ENCODE results near the gene SBNO2. TPM values are rescaled to one million over a fixed set of nuclear protein-coding genes. Genes with fewer than 3 reads are reported as not detected.

The SBNO2 gene
- total RNA-seq, 2 donors from 2014 or later: 55.4 to 182 TPM

DNA sequence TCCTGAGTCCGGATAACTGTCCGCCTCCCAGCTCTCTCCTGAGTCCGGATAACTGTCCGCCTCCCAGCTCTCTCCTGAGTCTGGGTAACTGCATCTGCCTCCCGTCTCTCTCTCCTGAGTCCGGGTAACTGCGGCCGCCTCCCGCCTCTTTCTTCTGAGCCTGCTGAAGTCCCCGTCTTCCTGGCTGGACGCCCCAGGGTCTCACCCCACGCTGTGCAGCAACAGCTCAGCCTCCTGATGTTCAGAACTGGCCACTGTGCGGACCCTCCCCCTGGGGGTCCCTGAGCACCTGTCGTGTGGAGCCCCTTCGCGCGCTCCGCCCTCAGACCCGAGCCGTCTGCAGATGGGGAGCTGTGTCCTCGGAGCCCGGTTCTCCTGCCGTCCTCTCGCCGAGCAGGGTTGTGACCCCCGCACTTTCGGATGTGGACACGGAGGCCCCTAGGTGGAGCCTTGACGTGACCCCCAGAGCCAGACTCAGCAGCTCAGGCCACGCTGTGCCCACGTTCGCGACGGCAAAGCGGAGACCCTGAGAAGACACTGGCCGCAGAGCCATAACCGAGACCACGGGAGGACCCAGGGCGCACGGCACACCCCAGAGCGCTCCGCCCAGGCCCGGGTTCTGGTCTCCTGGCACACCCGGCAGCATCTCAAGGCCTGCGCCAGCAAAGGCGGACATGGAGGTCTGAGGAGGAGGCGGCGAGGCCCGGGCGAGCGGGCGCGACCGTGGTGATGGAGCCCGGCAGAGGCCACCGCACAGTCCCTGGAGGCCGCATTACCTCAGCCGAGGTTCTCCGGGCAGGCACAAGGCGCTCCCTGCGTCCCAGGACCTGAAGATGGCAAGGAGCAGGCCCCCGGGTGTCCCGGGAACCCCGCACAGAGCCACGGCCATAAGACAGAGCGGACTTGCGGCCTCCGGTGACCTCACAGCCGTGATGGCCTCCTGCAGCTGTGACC is 15.9 kb downstream of the SBNO2 start:
- no peaks in the 10 kb centered on the region for H3K9me3 ChIP-seq
- peaks cover 25 to 36% of the 10 kb centered on the region in 2 donors for H3K4me1 ChIP-seq (ENCODE audit: control insufficient read depth in 1 of 2, low read depth in 2 of 2)
- DNase-seq (ENCODE audit: low spot score) (no peak), ATAC-seq (ENCODE audit: insufficient number of reproducible peaks, low FRiP score, low read depth) (no peak)
- TF ChIP-seq, protein P1, sequence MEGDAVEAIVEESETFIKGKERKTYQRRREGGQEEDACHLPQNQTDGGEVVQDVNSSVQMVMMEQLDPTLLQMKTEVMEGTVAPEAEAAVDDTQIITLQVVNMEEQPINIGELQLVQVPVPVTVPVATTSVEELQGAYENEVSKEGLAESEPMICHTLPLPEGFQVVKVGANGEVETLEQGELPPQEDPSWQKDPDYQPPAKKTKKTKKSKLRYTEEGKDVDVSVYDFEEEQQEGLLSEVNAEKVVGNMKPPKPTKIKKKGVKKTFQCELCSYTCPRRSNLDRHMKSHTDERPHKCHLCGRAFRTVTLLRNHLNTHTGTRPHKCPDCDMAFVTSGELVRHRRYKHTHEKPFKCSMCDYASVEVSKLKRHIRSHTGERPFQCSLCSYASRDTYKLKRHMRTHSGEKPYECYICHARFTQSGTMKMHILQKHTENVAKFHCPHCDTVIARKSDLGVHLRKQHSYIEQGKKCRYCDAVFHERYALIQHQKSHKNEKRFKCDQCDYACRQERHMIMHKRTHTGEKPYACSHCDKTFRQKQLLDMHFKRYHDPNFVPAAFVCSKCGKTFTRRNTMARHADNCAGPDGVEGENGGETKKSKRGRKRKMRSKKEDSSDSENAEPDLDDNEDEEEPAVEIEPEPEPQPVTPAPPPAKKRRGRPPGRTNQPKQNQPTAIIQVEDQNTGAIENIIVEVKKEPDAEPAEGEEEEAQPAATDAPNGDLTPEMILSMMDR (IDR thresholded peaks at IDR 0.05): no peak
- no peak overlapping the region for H3K4me3 ChIP-seq
- no peaks in the 10 kb centered on the region for H3K27me3 ChIP-seq (replicated peaks; ENCODE audit: insufficient read depth)
- peaks cover 4% of the 10 kb centered on the region for H3K36me3 ChIP-seq
- no peak overlapping the region for H3K27ac ChIP-seq

DNA sequence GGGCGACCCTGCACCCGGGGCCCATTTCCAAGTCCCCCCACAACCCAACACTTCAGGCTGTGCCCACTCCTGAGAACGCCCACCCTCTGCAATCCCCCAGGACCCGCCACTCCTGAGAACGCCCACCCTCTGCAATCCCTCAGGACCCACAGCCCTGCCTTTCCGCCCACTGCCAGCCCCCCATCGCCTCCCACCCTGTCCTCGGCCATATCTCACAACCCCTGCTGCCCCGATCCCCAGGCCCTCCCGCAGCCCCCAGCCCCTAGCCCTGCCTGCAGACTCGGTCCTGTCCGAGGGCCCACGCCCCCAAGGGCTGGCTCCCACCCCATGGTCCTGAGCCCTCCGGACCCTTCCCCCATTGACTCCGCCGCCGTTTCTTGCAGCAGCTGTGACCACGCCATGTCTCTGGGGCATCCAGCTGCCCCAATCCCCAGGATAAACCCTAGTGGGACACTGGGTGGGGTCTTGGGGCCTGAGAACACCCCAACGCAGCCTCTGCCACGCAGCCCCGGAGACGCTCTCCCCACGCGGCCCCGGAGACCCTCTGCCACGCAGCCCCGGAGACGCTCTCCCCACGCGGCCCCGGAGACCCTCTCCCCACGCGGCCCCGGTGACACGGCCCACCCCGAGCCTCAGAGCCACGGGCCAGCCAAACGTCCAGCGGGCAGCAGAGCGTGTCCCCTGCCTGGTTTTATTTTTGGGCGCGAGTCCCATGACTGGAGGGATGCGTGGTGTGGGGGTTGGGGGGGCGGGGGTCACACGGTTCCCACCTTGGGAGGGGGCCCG is 17.0 kb downstream of the SBNO2 start:
- Histone ChIP-seq H3K9me3 (no peaks in the 10 kb centered on the region), H3K4me3 (no peak overlapping the region), H3K4me1 (ENCODE audit: control insufficient read depth in 1 of 2, low read depth in 2 of 2) (peaks cover 25 to 44% of the 10 kb centered on the region in 2 donors), H3K27ac (peak overlapping the region in 1 of 2 donors; percentile 90), H3K27me3 (replicated peaks; ENCODE audit: insufficient read depth) (no peaks in the 10 kb centered on the region), H3K36me3 (peaks cover 4% of the 10 kb centered on the region)
- no peak for DNase-seq (ENCODE audit: low spot score)
- ATAC-seq (ENCODE audit: insufficient number of reproducible peaks, low FRiP score, low read depth): no peak
- TF ChIP-seq, protein P1 (IDR thresholded peaks at IDR 0.05): no peak

DNA sequence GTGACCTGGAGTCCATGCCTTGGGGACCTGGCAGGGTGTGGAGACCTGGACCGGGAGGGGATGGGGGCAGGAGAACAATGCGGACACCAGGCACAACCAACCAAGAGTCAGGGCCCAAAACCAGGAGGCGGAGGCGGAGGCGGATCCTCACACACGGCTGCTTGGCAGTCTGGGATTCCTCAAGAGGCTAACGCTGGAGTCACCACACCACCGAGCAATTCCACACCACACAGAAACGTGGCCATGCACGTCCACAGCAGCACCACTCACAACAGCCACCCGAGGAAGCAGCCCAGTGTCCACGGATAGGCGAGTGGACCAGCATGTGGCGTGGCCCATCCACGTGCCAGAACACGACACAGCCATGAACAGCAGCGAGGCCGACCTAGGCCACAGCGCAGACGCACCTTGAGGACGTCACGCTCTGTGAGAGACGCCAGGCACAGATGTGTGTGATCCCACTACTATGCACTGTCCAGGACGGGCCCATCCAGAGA is 17.7 kb downstream of the SBNO2 start:
- ATAC-seq (ENCODE audit: insufficient number of reproducible peaks, low FRiP score, low read depth) (no peak), DNase-seq (ENCODE audit: low spot score) (no peak)
- H3K4me1 ChIP-seq (ENCODE audit: control insufficient read depth in 1 of 2, low read depth in 2 of 2): peaks cover 31 to 51% of the 10 kb centered on the region in 2 donors
- no peaks in the 10 kb centered on the region for H3K9me3 ChIP-seq
- TF ChIP-seq, protein P1 (IDR thresholded peaks at IDR 0.05): no peak
- H3K36me3 ChIP-seq: peaks cover 4% of the 10 kb centered on the region
- peak overlapping the region; percentile 86 to 90 for H3K27ac ChIP-seq
- no peak overlapping the region for H3K4me3 ChIP-seq
- H3K27me3 ChIP-seq (replicated peaks; ENCODE audit: insufficient read depth): no peaks in the 10 kb centered on the region

DNA sequence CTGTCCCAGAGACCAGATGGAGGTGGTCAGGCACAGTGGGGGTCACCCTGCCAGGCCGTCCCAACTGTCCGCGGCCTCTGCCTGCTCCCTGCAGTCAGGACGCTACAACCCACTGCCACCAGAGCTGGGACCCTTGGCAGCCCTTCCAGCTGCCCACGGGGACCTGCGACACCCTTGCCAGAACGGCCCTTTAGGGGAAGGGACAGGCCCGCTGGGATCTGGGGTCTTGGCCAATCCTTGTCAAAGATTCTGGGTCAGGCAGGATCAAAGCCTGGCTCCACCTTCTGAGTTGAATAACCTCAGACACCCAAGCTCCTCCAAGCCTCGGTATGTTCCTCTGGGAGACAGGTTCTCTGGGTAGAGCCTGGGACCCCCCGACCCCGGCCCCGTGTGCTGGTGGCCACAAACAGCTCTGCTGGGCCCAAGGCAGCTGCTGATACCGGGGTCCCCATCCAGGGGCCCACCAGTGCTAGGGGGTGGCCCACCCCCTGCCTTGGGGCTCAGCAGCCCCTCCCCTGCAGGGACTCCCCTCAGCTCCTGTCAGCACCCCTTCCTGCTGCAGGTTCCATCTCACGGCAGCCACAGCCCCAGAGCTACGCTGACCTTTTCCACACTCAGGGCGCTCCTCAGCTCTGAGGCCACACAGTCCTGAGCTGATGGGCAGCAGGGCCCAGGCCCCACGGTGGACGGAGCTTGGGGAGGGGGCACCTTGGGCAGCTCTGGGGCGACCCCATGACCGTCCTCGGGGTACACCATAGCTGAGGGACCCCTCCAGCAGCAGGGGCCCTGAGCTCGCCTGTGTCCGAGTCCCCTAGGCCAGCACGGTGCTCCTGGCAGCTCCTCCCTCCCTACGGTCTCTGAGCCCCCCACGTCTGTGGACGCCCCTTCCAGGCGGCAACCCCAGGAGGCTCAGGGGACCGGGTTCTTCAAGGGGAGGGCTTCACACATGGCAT is 18.4 kb downstream of the SBNO2 start:
- H3K4me1 ChIP-seq (ENCODE audit: control insufficient read depth in 1 of 2, low read depth in 2 of 2): peaks cover 36 to 58% of the 10 kb centered on the region in 2 donors
- DNase-seq (ENCODE audit: low spot score): no peak

More for the DNA sequence above, 18.4 kb downstream of the SBNO2 start:
- no peak for ATAC-seq (ENCODE audit: insufficient number of reproducible peaks, low FRiP score, low read depth)
- Histone ChIP-seq H3K27me3 (replicated peaks; ENCODE audit: insufficient read depth) (no peaks in the 10 kb centered on the region), H3K36me3 (peaks cover 4% of the 10 kb centered on the region), H3K27ac (peak overlapping the region; percentile 86 to 90), H3K9me3 (no peaks in the 10 kb centered on the region), H3K4me3 (peak overlapping the region; percentile 58)
- TF ChIP-seq, protein P1 (IDR thresholded peaks at IDR 0.05): no peak
